Renal cortical epithelial cell (primary cell): ENCODE data around the gene DPT. TPM values are rescaled to one million over a fixed set of nuclear protein-coding genes. Genes with fewer than 3 reads are reported as not detected.

Source experiments
- DNase-seq: peaks from one replicate; pipeline ENCODE4 v3.0.0-alpha.2; 2011; ENCODE audit warnings: low read depth
- total RNA-seq: library from RNA; depleted of rRNA; stranded (reverse); fragments of >200 nt; gene quantifications from 2 replicates; pipeline ENCODE4 v1.2.3, GENCODE V29; 2014

DPT gene
- total RNA-seq, 1 donor from 2014 or later, result not detected

- no peak for DNase-seq
These were observed 28.3 kb downstream of the DPT start for GRCh38 chr1:168700575-168701268.

DNA sequence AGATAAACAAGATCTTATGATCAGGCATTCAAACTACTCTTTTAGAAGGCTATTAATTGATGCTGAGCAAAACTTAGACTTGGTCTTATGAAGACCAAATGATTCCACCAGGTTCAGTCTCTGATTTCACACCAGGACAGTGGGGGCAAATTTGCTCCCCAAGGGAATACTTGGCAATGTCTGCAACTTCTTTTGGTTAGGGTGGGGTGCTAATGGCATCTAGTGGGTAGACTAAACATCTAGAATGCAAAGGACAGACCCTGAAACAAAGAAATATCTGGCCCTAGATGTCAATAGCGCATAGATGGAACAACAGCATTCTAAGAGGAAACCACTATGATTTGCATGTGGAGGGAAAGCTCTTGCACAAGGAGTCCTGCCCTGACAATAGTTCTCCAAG lies 30.6 kb downstream of the DPT start:
- no peak for DNase-seq

- DNase-seq, result no peak
These were observed 31.5 kb downstream of the DPT start for GRCh38 chr1:168697356-168698126.

GRCh38 chr1:168696125-168696760 lies 32.8 kb downstream of the DPT start:
- DNase-seq, result no peak

DNA sequence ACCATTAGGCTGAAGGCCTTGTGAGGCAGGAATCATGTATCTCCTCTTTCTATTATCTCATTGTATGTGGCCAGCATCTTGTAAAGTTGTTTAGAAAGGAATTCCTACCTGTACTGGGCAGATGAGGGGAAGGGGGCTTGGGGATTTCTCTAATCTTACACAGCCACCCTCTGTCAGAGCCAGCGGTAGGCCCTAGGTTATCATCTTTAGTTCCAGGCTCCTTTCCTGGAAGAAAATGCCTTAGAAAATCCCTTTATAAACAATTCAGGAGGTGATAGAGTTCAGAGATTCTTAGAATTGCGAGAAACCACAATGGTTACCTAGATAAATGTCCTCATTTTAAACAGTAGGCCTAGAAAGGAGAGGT lies 35.2 kb downstream of the DPT start:
- DNase-seq, result peak; percentile 53

DNA sequence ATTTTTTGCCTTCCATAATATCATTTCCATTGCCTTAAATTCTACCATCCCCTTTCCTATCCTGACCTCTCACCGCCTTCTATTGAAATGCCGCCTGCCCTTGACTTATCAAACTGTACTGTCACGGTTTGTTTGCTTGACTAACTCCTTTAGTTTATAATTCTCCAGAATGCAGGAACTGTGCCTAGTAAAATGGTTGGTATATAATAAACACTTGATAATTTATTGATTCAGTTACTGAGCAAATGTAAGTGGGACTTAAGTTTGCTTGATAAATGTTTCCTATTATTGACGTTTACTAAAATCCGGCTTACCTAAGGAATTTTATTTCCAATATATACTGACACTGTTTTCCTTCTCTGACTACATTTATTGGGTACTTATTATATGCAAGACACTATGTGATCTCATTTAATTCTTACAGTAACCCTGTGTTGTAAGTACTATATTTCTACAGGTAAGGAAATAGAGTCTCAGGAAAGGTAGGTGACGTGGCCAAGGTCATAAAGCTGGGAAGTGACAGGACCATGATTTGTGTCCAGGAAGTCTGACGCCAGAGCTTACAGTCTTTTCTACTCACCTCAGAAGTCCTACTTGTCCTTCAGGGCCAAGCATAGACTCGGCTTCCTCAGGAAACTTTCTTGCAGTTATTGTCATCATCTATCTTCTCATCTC lies 35.7 kb downstream of the DPT start:
- no peak for DNase-seq

DNA sequence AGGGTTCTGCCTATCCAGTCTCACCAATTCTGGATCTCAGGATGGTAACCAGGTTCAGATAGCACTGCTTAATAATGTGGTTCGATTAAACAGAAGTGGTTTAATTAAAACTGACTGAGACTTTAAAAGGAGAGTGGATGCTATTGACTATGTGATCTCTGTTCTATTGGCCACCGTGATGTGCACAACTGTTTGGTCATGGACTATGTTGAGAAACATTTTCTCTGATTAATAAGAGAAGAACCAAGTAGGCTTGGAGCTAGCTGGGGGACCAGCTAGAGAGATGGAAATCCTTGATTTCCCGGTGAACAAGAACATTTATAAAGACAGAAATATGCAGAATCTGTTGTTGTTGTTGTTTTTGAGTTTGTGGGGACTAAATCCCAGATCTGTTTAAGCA lies 36.5 kb downstream of the DPT start:
- no peak for DNase-seq

DNA sequence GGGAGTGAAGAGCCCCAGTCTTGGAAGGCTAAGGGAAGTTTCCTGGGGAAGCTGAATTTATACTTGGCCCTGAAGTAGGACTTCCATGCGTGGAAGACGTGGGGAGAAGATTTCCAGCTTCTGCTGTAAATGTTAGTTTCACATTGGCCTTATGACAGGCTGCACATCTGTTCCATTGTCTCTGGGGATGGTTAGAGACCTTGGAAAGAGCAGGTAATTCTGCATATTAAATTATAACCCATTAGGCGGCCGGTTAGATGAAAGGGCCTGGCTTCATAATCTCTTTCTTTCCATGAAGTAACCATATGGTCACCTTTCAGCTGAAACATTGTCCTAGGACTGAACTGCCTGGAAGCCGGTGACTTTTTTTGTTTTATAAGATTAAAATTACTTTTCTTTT lies 37.5 kb downstream of the DPT start:
- DNase-seq, result no peak

GRCh38 chr1:168689726-168690602 lies 39.0 kb downstream of the DPT start:
- peak; percentile 95 for DNase-seq

- DNase-seq, result no peak
These were observed 39.7 kb downstream of the DPT start for GRCh38 chr1:168689327-168689657.

DNA sequence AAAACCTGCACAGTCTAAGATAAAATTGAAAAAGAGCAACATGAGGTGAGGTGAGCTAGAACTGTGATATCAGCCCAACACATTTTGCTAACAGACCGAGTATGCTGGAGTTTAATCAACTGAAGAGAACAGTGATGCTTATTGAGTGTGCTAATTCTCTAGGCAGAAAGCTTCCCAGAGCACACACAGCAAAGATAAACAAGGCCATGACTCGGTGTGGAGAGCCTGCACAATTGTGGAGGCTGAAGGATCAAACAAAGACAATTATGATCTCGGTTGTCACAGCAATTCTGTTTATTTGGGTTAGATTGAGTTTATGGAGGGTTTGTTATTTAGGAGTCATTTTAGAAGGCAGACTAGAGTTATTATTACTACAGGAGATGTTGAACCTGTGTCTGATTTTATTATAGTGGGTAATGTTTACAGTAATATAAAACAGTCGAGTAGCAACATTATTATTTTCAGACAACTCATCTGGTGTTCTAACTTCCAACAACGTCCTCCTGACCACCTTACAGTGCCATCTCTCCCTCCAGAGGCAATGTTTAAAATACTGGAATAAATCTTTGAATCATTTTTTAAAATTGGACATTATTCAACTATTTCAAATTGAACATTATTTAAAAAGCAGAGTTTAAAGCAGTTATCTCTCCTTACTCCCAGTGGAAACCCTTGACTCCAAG lies 40.2 kb downstream of the DPT start:
- peak; percentile 73 for DNase-seq

GRCh38 chr1:168687816-168688215 lies 41.2 kb downstream of the DPT start:
- no peak for DNase-seq

DNA sequence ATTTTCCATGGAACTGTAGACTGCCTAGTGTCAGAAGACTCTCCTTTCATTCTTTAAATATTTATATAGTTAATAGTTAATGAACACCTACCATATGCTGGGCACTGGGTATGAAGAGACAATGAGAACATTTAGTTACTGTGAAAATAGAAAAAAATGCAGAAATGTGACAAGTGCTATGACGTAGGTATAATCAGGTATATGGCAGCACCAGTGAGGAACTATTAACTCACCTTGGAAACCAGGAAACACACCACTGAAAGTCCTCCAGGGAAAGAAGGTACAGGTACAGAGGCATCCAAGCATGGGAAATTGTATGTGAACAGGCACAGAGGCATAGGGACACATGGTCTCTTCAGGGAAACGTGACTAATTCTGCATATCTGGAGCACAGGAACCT lies 42.3 kb downstream of the DPT start:
- peak; percentile 91 for DNase-seq

- DNase-seq, result no peak
These were observed 45.1 kb downstream of the DPT start for GRCh38 chr1:168683871-168684270.

- no peak for DNase-seq
These were observed 52.1 kb downstream of the DPT start for GRCh38 chr1:168676861-168677260.

DNA sequence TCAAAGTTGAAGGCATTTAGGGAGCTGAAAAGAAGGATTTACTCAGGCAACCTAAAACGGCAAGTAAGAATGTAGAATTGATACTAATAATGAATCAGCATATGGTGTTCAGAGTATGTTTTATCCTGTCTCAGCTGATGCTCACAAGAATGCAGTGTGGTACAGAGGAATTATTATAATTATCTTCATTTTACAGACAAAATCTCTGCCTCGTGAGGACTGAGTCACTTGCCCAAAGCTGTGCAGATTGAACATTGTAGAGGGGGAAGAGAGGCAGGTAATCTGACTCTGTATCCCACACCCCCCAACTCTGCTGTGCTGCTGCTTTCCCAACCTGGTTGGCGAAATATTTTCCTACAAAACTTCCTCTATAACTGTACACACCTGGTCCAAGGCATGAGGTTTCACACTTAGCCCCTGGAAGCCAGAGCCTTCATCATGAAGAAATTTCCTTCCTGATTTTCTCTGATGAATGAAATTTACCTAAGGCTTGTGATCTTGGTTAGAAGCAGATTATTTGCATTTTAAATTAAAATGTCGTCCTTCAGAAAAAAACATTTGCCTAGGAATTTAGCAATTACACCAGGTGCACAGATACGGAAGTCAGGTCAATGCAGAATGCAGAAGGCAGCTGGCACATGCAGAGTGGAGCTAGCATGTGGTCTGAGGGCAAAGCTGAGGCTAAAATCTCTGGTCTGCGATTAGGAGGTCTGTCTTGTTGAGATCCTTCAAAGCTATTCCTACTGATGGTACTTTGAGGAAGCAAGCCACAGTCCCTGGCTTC lies 52.8 kb downstream of the DPT start:
- DNase-seq, result no peak

DNA sequence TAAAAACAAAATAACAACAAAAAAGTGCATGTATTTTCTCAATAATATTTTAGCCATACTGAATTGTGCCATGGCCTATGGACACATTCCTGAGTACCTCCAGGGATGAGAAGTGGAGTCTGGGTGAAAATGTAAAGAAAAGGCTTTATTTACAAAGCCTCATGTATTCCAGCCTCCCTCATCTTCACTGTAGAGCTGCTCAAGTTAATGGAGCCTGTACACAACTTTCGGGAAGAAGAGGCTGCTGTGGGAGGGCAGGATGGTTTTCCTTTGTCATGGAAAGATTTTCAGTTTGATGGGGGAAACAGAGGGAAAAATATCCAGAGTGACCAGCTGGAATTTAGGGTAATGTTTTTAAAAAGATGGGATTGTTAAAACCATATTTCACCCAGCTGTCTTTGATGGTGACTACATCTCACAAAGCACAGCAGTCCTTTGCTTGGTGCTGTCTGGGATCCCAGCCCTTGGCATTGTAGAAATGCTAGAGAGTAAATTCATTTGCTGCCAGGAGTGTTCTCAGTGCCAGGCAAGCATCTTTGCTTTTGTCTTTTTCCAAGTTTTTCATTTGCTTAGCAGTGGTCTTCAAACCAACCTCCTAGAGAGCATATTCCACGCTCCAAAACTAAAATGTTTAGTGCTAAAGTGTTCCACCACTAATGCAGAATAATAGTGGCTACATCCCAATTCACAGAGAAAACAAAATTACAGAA lies 54.9 kb downstream of the DPT start:
- DNase-seq, result no peak

DNA sequence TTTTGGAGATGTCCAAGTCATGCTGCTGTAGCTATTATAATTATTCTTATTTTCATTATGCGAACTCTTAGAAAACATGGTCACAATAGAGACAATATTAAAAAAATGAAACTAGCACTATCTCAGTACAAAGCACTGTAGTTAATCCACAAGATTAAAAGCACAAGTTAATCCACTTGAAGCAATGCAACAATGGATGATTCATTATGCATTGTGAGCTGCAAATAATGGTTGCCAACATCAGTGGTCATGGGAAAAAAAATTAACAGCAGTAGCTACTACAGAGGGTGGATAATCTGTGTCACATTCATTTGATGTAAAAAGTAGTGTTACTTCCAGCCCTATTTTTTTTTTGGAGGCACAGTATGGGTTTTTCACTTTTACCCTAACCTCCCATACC lies 56.7 kb downstream of the DPT start:
- no peak for DNase-seq

- DNase-seq, result no peak
These were observed 57.2 kb downstream of the DPT start for GRCh38 chr1:168671782-168672181.

DNA sequence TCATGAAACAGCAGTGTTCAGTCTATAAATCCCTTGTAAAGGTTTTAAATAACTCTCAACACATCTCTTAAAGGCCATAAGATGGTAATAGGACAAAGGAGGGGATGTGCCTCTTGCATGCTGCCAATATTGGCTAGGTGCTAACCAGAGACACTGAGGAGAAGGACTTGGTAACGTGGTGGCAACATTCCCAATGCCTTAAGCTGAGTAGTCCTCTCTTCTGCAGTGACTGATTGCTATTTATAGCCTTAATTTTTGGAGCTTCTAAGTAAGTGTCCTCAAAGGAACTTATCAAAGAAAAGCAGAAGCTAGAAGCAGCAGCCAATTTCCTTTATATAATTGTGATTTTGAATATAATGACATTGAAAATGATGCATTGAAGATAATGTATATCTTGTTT lies 63.0 kb downstream of the DPT start:
- DNase-seq, result no peak
